ENCODE data around the gene IGSF9. TPM values are rescaled to one million over a fixed set of nuclear protein-coding genes. Genes with fewer than 3 reads are reported as not detected.

The IGSF9 gene
- total RNA-seq, 1 experiment from 2014 or later, result not detected

- H3K27me3 ChIP-seq, result no peaks in the 10 kb centered on the region
- no peak for DNase-seq
- no peaks in the 10 kb centered on the region for H3K9me3 ChIP-seq
- no peaks in the 10 kb centered on the region for H3K36me3 ChIP-seq
- no peak overlapping the region for H3K4me3 ChIP-seq
These were observed 5.3 kb downstream of the IGSF9 start for GRCh38 chr1:159940006-159940620.

DNA sequence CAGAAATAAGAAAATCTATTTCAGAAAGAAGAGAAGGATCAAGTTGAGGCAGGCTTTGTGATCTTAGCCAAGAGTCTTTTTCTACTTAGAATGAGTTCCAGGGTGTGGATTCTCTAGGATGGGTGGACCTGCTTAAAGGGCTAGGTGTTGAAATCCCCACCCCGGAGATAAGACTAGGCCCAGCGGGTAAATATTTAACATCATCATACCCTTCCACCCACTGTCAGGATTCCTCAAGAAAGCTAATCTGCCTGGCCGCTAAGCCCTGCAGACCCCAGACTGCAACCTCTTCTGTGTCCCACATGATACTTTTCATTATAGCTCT lies 5.8 kb downstream of the IGSF9 start:
- H3K36me3 ChIP-seq, result no peaks in the 10 kb centered on the region
- no peak overlapping the region for H3K4me3 ChIP-seq
- no peaks in the 10 kb centered on the region for H3K27me3 ChIP-seq
- no peak for DNase-seq
- H3K9me3 ChIP-seq, result no peaks in the 10 kb centered on the region

GRCh38 chr1:159938905-159939677 lies 6.3 kb downstream of the IGSF9 start:
- H3K9me3 ChIP-seq, result no peaks in the 10 kb centered on the region
- DNase-seq, result no peak
- H3K36me3 ChIP-seq, result no peaks in the 10 kb centered on the region
- no peaks in the 10 kb centered on the region for H3K27me3 ChIP-seq
- no peak overlapping the region for H3K4me3 ChIP-seq

- peak; percentile 39 for DNase-seq
- H3K27me3 ChIP-seq, result no peaks in the 10 kb centered on the region
- no peak overlapping the region for H3K4me3 ChIP-seq
- H3K36me3 ChIP-seq, result no peaks in the 10 kb centered on the region
- H3K9me3 ChIP-seq, result no peaks in the 10 kb centered on the region
These were observed 7.1 kb downstream of the IGSF9 start for GRCh38 chr1:159938211-159938852.

- DNase-seq, result no peak
- no peaks in the 10 kb centered on the region for H3K36me3 ChIP-seq
- no peak overlapping the region for H3K4me3 ChIP-seq
- no peaks in the 10 kb centered on the region for H3K9me3 ChIP-seq
- H3K27me3 ChIP-seq, result no peaks in the 10 kb centered on the region
These were observed 8.2 kb downstream of the IGSF9 start for GRCh38 chr1:159937054-159937750.

DNA sequence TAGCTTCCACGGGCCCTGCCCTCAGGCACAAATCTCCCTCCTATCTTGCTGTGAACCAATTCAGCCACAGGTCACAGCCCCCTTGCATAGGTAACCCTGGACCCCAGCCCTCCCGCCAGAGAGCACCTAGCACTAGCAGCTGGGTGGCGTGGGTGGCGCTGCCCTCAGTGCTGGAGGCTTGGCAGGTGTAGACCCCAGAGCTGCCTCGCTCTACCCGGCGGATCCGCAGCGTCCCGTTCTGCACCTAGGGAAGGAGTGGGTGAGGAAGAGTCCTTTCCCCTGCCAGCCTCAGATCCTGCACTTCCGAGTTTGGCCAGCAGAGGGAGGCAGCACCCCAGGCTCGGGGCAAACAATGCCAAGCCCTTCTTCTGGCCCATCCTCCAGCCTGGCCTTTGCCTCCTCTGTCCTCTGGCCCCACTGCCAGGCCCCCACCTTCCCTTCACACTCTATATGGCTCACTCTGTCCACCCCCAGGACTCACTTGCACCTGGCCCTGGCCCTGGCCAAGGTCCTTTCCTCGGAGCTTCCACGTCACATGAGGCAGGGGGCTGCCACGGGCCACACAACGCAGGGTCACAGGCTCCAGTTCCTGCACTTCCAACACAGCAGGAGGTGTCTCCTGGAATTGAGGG lies 9.0 kb downstream of the IGSF9 start:
- Histone ChIP-seq H3K36me3 (no peaks in the 10 kb centered on the region), H3K9me3 (no peaks in the 10 kb centered on the region), H3K27me3 (no peaks in the 10 kb centered on the region), H3K4me3 (no peak overlapping the region)
- peak; percentile 64 for DNase-seq

DNA sequence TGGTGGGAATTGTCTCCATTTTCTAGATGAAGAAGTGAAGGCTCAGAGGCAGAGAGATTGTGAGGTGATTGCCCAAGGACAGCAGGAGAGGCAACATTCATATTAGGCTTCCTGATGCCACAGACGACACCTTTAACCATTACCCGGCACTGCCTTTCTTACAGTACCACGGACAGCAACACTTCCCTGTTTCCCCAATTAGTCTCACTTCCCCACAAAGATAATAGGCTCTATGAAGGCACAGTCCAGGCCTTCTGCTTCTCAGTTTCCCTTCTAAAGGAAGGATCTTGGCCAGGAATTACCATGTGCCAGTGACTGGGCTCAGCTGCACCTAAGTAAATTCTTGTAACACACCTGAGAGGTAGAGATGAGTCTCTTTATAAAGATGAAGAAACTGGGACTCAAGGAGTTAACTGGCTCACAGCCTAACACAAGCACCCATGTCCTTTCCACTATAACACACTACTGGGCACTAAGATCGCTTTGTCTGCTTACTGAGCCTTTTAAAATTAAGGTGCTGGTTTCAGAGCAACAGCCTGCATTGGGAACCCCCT lies 9.6 kb downstream of the IGSF9 start:
- no peaks in the 10 kb centered on the region for H3K36me3 ChIP-seq
- no peak for DNase-seq
- no peak overlapping the region for H3K4me3 ChIP-seq
- H3K27me3 ChIP-seq, result no peaks in the 10 kb centered on the region
- H3K9me3 ChIP-seq, result no peaks in the 10 kb centered on the region

DNA sequence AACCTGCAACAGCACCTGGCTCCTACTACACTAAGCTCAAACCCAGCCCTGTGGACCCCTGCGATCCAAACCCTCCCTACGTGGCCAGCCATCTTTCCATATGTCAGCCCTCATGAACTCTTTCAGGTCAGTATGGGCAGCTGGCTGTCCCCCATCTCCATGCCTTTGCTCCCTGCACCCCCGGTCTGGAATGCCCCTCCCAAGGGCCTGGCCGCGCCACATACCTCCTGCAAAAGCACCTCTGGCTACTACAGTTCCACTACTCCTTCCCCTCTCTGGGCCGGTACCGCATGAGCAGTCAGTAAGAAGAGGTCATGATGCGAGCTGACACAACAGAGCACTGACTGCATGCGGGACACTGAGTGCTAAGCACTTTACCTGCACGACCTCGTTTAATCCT lies 10.1 kb downstream of the IGSF9 start:
- Histone ChIP-seq H3K4me3 (no peak overlapping the region), H3K36me3 (no peaks in the 10 kb centered on the region), H3K27me3 (no peaks in the 10 kb centered on the region), H3K9me3 (no peaks in the 10 kb centered on the region)
- DNase-seq, result no peak

- DNase-seq, result no peak
- no peak overlapping the region for H3K4me3 ChIP-seq
- no peaks in the 10 kb centered on the region for H3K9me3 ChIP-seq
- no peaks in the 10 kb centered on the region for H3K27me3 ChIP-seq
- H3K36me3 ChIP-seq, result no peaks in the 10 kb centered on the region
These were observed 11.0 kb downstream of the IGSF9 start for GRCh38 chr1:159934136-159935039.

DNA sequence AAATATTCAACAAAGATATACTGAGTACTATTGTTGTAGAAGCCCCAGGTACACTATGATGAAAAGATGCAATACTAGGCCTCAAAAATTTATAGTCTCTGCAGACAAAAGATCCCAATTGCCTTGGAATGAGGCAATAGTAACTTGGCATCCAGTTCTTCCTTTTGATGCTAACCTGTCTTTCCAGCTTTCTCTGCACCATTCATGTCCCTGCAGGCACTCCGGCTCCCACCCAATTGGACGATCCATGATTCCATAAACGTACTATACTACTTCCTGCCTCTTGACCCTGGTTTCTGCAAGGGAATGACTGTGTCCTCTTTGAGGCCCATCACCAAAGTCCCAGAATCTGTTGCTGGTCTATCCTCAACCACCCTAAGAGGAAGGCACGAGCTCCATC lies 12.1 kb downstream of the IGSF9 start:
- DNase-seq, result no peak
- no peaks in the 10 kb centered on the region for H3K9me3 ChIP-seq

DNA sequence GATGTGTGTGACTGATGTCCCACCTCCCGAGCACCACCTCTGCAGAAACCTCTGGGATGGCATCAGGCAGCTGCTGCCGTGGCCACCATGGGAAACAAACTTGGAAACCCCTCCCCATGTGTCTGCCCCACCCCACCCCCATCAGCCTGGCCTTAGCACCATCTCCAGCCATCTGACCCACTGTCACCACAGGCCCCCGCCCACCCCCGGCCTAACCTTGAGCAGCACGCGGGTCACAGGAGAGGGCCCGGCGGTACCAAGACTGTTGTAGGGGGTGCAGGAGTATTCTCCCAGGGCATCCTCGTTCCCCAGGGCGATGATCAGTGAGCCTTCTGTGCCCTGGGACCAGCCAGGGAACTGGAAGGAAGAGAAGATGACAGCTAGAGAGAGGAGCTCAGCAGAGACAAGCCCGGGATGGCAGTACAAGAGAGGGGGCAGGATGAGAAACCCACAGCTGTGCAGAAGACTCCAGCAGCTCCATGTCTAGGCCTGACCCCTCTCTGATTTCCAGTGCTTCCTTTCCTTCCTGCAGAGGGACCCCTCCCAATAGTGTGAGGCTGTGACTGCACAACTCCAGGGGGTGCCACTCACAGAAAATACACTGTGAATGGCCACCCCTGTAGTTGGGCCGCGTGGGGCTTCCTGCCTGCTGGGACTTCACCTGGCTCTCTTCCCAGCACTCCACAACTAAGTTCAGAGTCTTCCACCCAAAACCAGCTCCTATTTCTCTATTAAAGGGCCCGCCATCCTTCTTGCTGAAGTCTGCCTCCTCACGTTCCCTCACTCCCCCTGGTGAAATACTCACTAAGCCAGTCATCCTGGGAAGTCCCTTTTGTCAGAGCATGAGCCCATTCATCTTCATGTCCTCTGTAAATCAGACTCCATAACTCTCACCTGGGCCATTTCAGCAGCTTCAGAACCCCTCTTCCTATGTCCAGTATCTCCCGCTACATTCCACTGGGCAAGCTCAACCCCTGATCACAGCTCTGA lies 12.8 kb downstream of the IGSF9 start:
- Histone ChIP-seq H3K4me3 (no peak overlapping the region), H3K36me3 (no peaks in the 10 kb centered on the region), H3K27me3 (no peaks in the 10 kb centered on the region), H3K9me3 (no peaks in the 10 kb centered on the region)
- DNase-seq, result no peak

More for the DNA sequence above, 12.1 kb downstream of the IGSF9 start:
- no peaks in the 10 kb centered on the region for H3K36me3 ChIP-seq
- no peaks in the 10 kb centered on the region for H3K27me3 ChIP-seq
- H3K4me3 ChIP-seq, result no peak overlapping the region

GRCh38 chr1:159931795-159932173 lies 13.6 kb downstream of the IGSF9 start:
- H3K4me3 ChIP-seq, result no peak overlapping the region
- DNase-seq, result no peak

GRCh38 chr1:159931101-159931794 lies 14.2 kb downstream of the IGSF9 start:
- H3K4me3 ChIP-seq, result no peak overlapping the region
- H3K36me3 ChIP-seq, result no peaks in the 10 kb centered on the region
- no peaks in the 10 kb centered on the region for H3K9me3 ChIP-seq
- DNase-seq, result no peak
- no peaks in the 10 kb centered on the region for H3K27me3 ChIP-seq

More at GRCh38 chr1:159931795-159932173, 13.6 kb downstream of the IGSF9 start:
- Histone ChIP-seq H3K36me3 (no peaks in the 10 kb centered on the region), H3K27me3 (no peaks in the 10 kb centered on the region), H3K9me3 (no peaks in the 10 kb centered on the region)

DNA sequence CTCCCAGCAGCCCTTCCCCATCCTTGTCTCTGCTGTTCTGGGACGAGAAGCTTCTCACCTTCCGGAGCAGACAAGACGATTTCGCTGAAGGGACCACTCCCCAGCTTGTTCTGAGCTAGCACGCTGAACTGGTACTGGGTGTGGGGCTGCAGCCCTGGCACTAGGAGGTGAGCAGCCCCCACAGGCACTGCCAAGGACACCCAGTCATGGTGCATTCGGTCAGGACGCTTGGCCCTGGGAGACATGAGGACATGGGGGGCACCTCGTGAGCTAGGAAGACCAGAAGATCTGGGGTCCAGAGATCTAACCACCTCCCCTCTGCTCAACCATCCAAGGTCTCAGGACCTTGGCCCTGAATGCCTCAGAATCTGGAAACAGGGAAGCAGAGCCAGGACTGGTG lies 14.8 kb downstream of the IGSF9 start:
- H3K4me3 ChIP-seq, result no peak overlapping the region
- no peaks in the 10 kb centered on the region for H3K9me3 ChIP-seq
- H3K27me3 ChIP-seq, result no peaks in the 10 kb centered on the region
- no peaks in the 10 kb centered on the region for H3K36me3 ChIP-seq
- no peak for DNase-seq
